Measurements from ENCODE around the gene TAF4.

Gene TAF4

DNA sequence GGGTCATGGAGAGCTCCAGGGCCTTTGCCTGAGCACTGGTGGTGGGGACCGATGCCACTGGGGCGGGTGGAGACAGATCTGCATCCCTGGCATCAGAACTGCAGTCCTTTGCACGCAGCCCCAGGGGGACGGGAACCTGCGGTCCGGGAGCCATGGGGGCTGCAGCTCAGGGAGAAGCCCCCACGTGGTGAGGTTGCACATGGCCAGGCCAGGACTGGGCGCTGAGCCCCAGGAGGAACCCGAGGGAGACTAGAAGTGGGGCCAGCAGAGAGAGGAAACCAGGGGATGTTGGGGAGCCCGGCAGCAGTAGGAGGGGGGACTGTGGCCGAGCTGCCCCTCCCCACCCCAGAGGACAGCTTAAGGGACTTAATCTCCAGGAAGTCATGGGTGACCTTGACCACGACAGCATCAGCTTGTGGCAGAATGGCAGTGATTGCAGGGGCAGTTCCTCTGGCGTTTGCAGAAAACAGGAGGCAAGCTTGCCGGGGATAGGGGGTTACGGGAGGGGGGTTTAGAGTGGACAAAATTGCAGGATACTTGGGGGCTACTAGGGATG, 38.6 kb upstream of the TAF4 start:
- TF ChIP-seq, protein P1, sequence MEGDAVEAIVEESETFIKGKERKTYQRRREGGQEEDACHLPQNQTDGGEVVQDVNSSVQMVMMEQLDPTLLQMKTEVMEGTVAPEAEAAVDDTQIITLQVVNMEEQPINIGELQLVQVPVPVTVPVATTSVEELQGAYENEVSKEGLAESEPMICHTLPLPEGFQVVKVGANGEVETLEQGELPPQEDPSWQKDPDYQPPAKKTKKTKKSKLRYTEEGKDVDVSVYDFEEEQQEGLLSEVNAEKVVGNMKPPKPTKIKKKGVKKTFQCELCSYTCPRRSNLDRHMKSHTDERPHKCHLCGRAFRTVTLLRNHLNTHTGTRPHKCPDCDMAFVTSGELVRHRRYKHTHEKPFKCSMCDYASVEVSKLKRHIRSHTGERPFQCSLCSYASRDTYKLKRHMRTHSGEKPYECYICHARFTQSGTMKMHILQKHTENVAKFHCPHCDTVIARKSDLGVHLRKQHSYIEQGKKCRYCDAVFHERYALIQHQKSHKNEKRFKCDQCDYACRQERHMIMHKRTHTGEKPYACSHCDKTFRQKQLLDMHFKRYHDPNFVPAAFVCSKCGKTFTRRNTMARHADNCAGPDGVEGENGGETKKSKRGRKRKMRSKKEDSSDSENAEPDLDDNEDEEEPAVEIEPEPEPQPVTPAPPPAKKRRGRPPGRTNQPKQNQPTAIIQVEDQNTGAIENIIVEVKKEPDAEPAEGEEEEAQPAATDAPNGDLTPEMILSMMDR (IDR thresholded peaks at IDR 0.05; ENCODE audit: control insufficient read depth, insufficient read depth, low read depth, low read length, missing control alignments): no peak
- no peak overlapping the region for H3K4me3 ChIP-seq (ENCODE audit: control insufficient read depth, low read depth, low read length)
- no peak for DNase-seq (ENCODE audit: low read depth)

DNA sequence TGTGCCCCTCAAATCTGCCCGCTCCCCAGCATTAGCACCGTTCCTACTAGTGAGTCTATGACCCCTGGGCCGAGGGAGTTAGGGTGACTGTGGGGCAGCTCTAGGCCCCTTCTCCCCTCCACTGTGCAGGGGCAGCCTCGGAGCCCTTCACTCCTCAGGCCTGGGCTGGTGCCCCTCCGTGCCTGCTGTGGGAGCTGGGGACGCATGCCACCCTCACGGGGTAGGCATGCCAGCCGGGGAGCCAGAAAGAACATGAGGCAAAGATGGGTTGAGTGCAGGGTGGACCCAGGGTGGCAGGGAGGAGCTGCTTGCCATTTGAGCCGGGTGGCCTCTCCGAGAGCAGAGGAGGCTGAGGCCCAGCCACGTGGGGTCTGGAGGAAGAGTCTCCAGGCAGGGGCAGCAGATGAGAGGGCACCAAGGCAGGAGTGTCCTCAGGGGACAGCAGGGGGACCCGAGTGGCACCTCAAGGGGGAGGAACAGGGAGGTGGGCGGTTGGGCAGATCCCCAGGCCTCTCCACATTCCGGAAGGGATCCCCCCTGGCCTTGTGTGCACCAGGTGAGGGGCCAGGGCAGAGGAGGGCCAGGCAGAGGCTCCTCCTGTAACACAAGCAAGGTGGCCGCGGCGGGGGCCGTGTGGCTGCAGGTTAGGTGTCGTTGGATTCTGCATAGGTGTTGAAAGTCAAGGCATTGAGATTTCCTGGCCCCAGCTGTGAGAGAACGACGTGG, 38.0 kb upstream of the TAF4 start:
- no peak overlapping the region for H3K4me3 ChIP-seq (ENCODE audit: control insufficient read depth, low read depth, low read length)
- no peak for DNase-seq (ENCODE audit: low read depth)
- TF ChIP-seq, protein P1 (IDR thresholded peaks at IDR 0.05; ENCODE audit: control insufficient read depth, insufficient read depth, low read depth, low read length, missing control alignments): no peak

DNA sequence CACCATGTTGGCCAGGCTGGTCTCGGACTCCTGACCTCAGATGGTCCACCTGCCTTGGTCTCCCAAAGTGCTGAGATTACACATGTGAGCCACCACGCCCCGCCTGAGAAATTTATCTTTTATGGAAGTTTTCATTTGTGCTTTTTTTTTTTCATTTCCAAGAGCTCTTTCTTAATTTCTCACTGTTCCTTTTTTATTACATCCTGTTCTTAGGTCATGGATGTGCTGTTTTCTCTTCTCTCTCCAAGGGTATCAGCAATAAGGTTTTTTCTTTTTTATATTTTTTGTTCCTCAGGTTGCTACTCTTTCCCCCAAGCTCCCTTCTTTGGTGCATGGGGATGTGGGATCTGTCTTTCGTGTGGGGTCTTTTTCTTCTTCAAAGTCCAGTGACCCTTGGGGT, 35.4 kb upstream of the TAF4 start:
- no peak for DNase-seq (ENCODE audit: low read depth)
- H3K4me3 ChIP-seq (ENCODE audit: control insufficient read depth, low read depth, low read length): no peak overlapping the region
- TF ChIP-seq, protein P1 (IDR thresholded peaks at IDR 0.05; ENCODE audit: control insufficient read depth, insufficient read depth, low read depth, low read length, missing control alignments): no peak

DNA sequence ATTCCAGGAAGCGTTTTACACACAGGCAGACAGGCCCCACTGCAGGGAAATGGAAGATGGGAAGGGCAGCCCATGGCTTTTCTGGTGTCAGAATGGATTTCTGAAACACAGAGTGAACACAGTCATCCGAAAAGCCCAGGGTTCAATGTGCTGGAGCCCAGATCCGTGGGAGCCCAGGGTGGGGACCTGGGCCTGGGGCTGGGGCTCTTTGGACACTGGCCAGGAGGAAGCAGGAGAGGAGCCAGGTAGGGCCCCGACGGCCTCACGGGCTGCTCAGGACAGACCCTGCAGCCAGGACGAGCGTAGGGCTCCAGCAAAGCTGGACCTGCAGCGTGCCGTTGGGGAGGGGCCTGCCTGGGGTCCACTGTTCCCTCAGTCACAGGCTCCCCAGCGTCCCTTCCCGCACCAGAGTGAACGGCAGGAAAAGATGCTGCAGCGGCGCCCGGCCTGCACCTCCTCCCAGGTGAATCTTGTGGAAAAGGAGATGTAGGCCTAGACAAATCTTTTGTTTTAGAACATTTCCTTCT, 32.3 kb upstream of the TAF4 start:
- no peak for DNase-seq (ENCODE audit: low read depth)
- H3K4me3 ChIP-seq (ENCODE audit: control insufficient read depth, low read depth, low read length): no peak overlapping the region

DNA sequence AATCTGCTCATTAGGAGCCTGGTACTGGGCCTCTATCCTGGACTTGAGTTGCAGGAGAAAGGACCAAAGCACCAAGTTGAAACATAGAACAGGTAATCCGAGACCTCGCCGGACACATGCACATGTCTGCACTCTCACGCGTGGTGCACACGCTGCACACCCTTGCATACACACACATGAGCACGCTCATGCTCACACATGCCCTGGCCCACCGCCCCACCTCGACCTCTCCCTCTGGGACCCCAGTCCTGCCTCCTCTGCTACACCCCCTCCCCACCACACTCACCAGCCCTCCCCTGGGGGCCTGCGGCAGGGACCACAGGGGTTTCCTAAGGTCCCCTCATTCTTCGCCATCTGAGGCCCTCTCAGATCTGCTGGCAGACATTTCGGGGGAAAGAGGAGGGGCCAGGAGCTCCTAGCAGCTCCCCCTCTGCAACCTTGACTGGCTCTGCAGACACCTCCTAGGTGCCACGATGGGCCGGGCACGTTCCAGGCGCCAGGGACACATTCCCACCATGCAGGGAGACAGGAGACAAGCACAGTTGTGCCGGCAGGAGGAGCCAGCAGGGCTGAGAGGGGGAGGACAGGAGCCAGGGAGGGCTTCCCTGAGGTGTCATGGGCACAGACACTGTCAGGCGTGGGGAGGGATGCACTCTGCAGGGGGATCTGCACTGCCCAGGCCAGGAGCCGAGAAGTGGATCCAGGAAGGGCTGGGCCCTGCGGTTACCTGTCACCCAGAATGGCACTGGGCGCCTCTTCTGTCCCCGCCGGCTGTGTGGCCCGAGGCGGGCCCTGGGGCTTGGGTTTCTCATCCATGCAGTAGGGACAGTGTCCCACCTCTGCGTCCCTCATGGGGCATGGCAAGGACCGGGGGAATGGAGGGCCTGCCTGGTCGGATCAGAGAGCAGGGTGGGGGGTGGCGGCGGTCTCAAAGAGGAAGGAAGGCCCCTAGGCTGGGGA, 31.0 kb upstream of the TAF4 start:
- H3K4me3 ChIP-seq (ENCODE audit: control insufficient read depth, low read depth, low read length): no peak overlapping the region
- no peak for DNase-seq (ENCODE audit: low read depth)
- TF ChIP-seq, protein P1 (IDR thresholded peaks at IDR 0.05; ENCODE audit: control insufficient read depth, insufficient read depth, low read depth, low read length, missing control alignments): no peak

More for the DNA sequence above, 32.3 kb upstream of the TAF4 start:
- TF ChIP-seq, protein P1 (IDR thresholded peaks at IDR 0.05; ENCODE audit: control insufficient read depth, insufficient read depth, low read depth, low read length, missing control alignments): no peak

DNA sequence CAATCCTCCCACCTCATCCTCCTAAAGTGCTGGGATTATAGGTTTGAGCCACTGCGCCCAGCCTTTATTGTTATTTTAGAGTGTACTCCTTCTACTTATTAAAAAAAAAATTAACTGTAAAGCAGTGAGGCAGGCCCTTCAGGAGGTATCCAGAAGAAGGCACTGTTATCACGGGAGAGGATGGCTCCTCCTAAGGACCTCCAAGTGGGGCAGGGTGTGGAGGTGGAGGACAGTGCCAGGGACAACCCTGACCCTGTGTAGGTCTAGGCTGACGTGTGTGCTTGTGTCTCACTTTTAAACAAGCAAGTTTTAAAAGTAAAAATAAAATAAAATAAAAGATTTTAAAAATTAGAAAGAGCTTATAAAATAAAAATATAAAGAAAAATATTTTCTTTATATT, 23.7 kb upstream of the TAF4 start:
- TF ChIP-seq, protein P1 (IDR thresholded peaks at IDR 0.05; ENCODE audit: control insufficient read depth, insufficient read depth, low read depth, low read length, missing control alignments): no peak
- no peak for DNase-seq (ENCODE audit: low read depth)

More for the DNA sequence above, 23.7 kb upstream of the TAF4 start:
- H3K4me3 ChIP-seq (ENCODE audit: control insufficient read depth, low read depth, low read length): no peak overlapping the region

All from AG09309 (cell line).